Loucy (cell line): Measurements from ENCODE around the gene LBX1.

Experiments used
- H2AFZ ChIP-seq: fragments of 200-600 bp; sonication (generic); 2 replicates; pipeline ENCODE4 v1.6.0; 2016; ENCODE audit warnings: antibody characterized with exemption, mild to moderate bottlenecking, low read length, moderate library complexity
- H3F3A ChIP-seq: fragments of 200-600 bp; 2 replicates; pipeline ENCODE4 v1.6.0; 2016; ENCODE audit warnings: antibody characterized with exemption, low read depth, mild to moderate bottlenecking
- H3K27me3 ChIP-seq: fragments of 200-600 bp; sonication (generic); 2 replicates; pipeline ENCODE4 v1.6.1; 2014; ENCODE audit warnings: low read length, mild to moderate bottlenecking; ENCODE audit not compliant: insufficient read depth, poor library complexity, severe bottlenecking
- H3K36me3 ChIP-seq: fragments of 200-600 bp; sonication (generic); 2 replicates; pipeline ENCODE4 v1.6.1; 2016; ENCODE audit warnings: low read length; ENCODE audit not compliant: insufficient read depth
- H3K4me1 ChIP-seq: fragments of 200-600 bp; sonication (generic); 2 replicates; pipeline ENCODE4 v1.5.1; 2014; ENCODE audit warnings: low read length, mild to moderate bottlenecking; ENCODE audit not compliant: insufficient read depth, poor library complexity, severe bottlenecking
- H3K4me2 ChIP-seq: fragments of 200-600 bp; sonication (generic); 2 replicates; pipeline ENCODE4 v1.6.0; 2014; ENCODE audit warnings: antibody characterized with exemption, low read length, low read depth, mild to moderate bottlenecking; ENCODE audit not compliant: poor library complexity, severe bottlenecking
- H3K4me3 ChIP-seq: fragments of 200-600 bp; sonication (generic); 2 replicates; pipeline ENCODE4 v1.5.1; 2014; ENCODE audit warnings: low read length, mild to moderate bottlenecking, mixed read lengths; ENCODE audit not compliant: poor library complexity, severe bottlenecking
- H3K79me2 ChIP-seq: fragments of 200-600 bp; sonication (generic); 2 replicates; pipeline ENCODE4 v1.6.1; 2014; ENCODE audit warnings: low read length; ENCODE audit not compliant: insufficient read depth
- H3K9ac ChIP-seq: fragments of 200-600 bp; sonication (generic); 2 replicates; pipeline ENCODE4 v1.6.0; 2014; ENCODE audit warnings: mild to moderate bottlenecking, low read depth, low read length, moderate library complexity; ENCODE audit not compliant: poor library complexity, severe bottlenecking
- H3K9me2 ChIP-seq: fragments of 200-600 bp; sonication (generic); replicated peaks from 2 replicates; pipeline ENCODE4 v1.6.1; 2016; ENCODE audit warnings: low read depth, low read length, mixed read lengths
- H3K9me3 ChIP-seq: fragments of 200-600 bp; sonication (generic); 2 replicates; pipeline ENCODE4 v1.6.1; 2014; ENCODE audit warnings: mild to moderate bottlenecking, antibody characterized with exemption, low read length, low read depth; ENCODE audit not compliant: insufficient read depth
- H4K20me1 ChIP-seq: fragments of 200-600 bp; sonication (generic); 2 replicates; pipeline ENCODE4 v1.6.0; 2014; ENCODE audit warnings: antibody characterized with exemption, low read length, mild to moderate bottlenecking; ENCODE audit not compliant: insufficient read depth, poor library complexity, severe bottlenecking
- CTCF ChIP-seq: fragments of 200-600 bp; sonication (generic); conservative IDR thresholded peaks from 2 replicates; pipeline ENCODE4 v1.5.1; 2014; ENCODE audit warnings: mild to moderate bottlenecking, antibody characterized with exemption, low read length
- EZH2phosphoT487 ChIP-seq: fragments of 200-600 bp; IDR thresholded peaks from 2 replicates; pipeline ENCODE4 v1.6.1; 2018; ENCODE audit warnings: antibody characterized with exemption, mild to moderate bottlenecking, moderate library complexity, borderline replicate concordance

Gene LBX1

GRCh38 chr10:101223274-101224059 lies 5.8 kb downstream of the LBX1 start:
- Histone ChIP-seq H3K4me2 (no peak overlapping the region), H3K79me2 (no peaks in the 10 kb centered on the region), H3K4me1 (no peaks in the 10 kb centered on the region), H3K36me3 (no peaks in the 10 kb centered on the region), H2AFZ (no peak overlapping the region), H3K4me3 (no peak overlapping the region), H3K27me3 (no peaks in the 10 kb centered on the region), H3K9ac (no peak overlapping the region), H3F3A (no peaks in the 10 kb centered on the region), H4K20me1 (no peaks in the 10 kb centered on the region), H3K9me3 (no peaks in the 10 kb centered on the region), H3K9me2 (no peaks in the 10 kb centered on the region)
- no peak for TF ChIP-seq EZH2phosphoT487
- no peak for TF ChIP-seq CTCF

GRCh38 chr10:101222683-101223273 lies 6.5 kb downstream of the LBX1 start:
- no peak overlapping the region for H3K4me2 ChIP-seq
- H3K4me1 ChIP-seq, result no peaks in the 10 kb centered on the region
- no peak overlapping the region for H2AFZ ChIP-seq

GRCh38 chr10:101221963-101222531 lies 7.2 kb downstream of the LBX1 start:
- H3K4me2 ChIP-seq, result no peak overlapping the region
- H3F3A ChIP-seq, result no peaks in the 10 kb centered on the region
- no peak overlapping the region for H3K4me3 ChIP-seq
- H3K79me2 ChIP-seq, result no peaks in the 10 kb centered on the region
- no peaks in the 10 kb centered on the region for H3K36me3 ChIP-seq
- H3K9ac ChIP-seq, result no peak overlapping the region
- H3K9me3 ChIP-seq, result no peaks in the 10 kb centered on the region
- no peaks in the 10 kb centered on the region for H3K27me3 ChIP-seq
- H2AFZ ChIP-seq, result no peak overlapping the region
- H4K20me1 ChIP-seq, result no peaks in the 10 kb centered on the region
- TF ChIP-seq EZH2phosphoT487 (no peak), CTCF (no peak)
- H3K4me1 ChIP-seq, result no peaks in the 10 kb centered on the region
- no peaks in the 10 kb centered on the region for H3K9me2 ChIP-seq

More at GRCh38 chr10:101222683-101223273, 6.5 kb downstream of the LBX1 start:
- Histone ChIP-seq H3K9ac (no peak overlapping the region), H3K4me3 (no peak overlapping the region), H4K20me1 (no peaks in the 10 kb centered on the region), H3K9me2 (no peaks in the 10 kb centered on the region), H3K9me3 (no peaks in the 10 kb centered on the region), H3K79me2 (no peaks in the 10 kb centered on the region), H3F3A (no peaks in the 10 kb centered on the region), H3K27me3 (no peaks in the 10 kb centered on the region), H3K36me3 (no peaks in the 10 kb centered on the region)
- TF ChIP-seq EZH2phosphoT487 (no peak), CTCF (no peak)
